IgD-negative memory B cell (primary cell): ENCODE data around the gene ESRRG. TPM values are rescaled to one million over a fixed set of nuclear protein-coding genes. Genes with fewer than 3 reads are reported as not detected.
"Not testable (repeated sequence)": the region's sequence is repeated elsewhere in the genome, so short reads cannot be mapped to it uniquely, and the experiment has no call there.

ENCODE experiments used
- H3K27ac Mint-ChIP-seq, 3 donors: one replicate each; pipeline ENCODE4 v1.8.0; 2020 to 2022; ENCODE audit warnings: mild to moderate bottlenecking in 3 of 3, mixed read lengths in 3 of 3, moderate library complexity in 1 of 3
- H3K27me3 Mint-ChIP-seq: one replicate; pipeline ENCODE4 v1.8.0; 2021; ENCODE audit warnings: mixed read lengths
- H3K36me3 Mint-ChIP-seq: one replicate; pipeline ENCODE4 v1.8.0; 2020; ENCODE audit warnings: mild to moderate bottlenecking, mixed read lengths
- H3K4me1 Mint-ChIP-seq, 3 donors: one replicate each; pipeline ENCODE4 v1.8.0; 2020 to 2022; ENCODE audit warnings: mixed read lengths in 3 of 3, mild to moderate bottlenecking in 1 of 3
- H3K4me3 Mint-ChIP-seq, 4 donors: one replicate each; pipeline ENCODE4 v1.8.0; 2020 to 2022; ENCODE audit warnings: mild to moderate bottlenecking in 4 of 4, mixed read lengths in 4 of 4, moderate library complexity in 3 of 4
- H3K9me3 Mint-ChIP-seq, 3 donors: one replicate each; pipeline ENCODE4 v1.8.0; 2020 to 2021; ENCODE audit warnings: mixed read lengths in 3 of 3, mild to moderate bottlenecking in 1 of 3
- polyA plus RNA-seq: library from polyadenylated mRNA; unstranded; fragments of 300-500 nt; fragmentation: Illumina TruSeq; gene quantifications from one replicate; pipeline ENCODE4 v1.2.3, GENCODE V29; 2021

Gene ESRRG
- polyA plus RNA-seq, 1 donor from 2014 or later = 0.43 TPM

DNA sequence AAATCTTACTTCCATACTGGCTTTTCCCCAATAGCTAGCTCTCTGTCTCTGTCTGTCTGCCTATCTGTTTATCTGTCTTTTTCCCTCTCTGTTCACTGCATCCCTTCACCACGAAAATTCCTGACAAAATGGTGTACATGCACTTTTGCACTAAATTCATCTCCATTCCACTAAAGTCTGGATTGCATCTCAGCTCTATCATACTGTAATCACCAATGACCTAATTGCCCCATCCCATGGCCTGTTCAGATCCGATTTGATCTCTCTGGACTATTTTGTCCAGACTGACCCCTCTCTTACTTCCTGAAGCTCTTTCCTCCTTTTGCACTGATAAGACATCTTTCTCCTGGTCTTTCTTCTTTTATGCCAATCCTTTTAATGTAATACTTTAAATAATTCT, 187.5 kb downstream of the ESRRG start:
- Mint-ChIP-seq H3K4me1 (peaks cover 8 to 18% (median 10%) of the 10 kb centered on the region in 3 donors), H3K9me3 (no peaks in the 10 kb centered on the region), H3K36me3 (no peaks in the 10 kb centered on the region), H3K4me3 (no peak overlapping the region), H3K27me3 (peaks cover 3% of the 10 kb centered on the region), H3K27ac (no peak overlapping the region)

- no peak overlapping the region for H3K4me3 Mint-ChIP-seq
- no peaks in the 10 kb centered on the region for H3K9me3 Mint-ChIP-seq
- H3K27ac Mint-ChIP-seq = no peak overlapping the region
- no peaks in the 10 kb centered on the region for H3K36me3 Mint-ChIP-seq
- peaks cover 13 to 25% (median 15%) of the 10 kb centered on the region in 3 donors for H3K4me1 Mint-ChIP-seq
- peaks cover 3% of the 10 kb centered on the region for H3K27me3 Mint-ChIP-seq
Observed at GRCh38 chr1:216535059-216535458, 188.2 kb downstream of the ESRRG start.

DNA sequence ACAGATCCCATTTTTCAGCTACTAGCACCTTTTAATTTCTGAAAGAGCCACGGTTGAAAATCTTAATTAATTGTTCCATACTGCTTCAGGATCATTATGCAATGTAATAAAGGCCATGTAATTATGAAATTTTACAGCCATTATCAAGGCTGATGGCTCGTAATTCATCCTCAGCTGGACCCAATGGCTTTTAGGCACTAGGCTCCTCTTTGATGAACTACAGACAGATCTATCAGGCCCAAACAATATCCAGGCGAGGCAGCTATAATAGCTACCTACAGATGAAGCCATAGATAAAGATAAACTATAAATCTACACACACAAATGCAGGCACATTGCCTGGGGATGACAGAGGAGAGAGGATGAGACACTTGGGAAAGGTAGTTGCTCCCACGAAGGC, 189.5 kb downstream of the ESRRG start:
- no peak overlapping the region for H3K4me3 Mint-ChIP-seq
- no peak overlapping the region for H3K27ac Mint-ChIP-seq
- H3K27me3 Mint-ChIP-seq = peaks cover 3% of the 10 kb centered on the region
- H3K4me1 Mint-ChIP-seq = peaks cover 18 to 31% (median 21%) of the 10 kb centered on the region in 3 donors
- peaks cover 1% of the 10 kb centered on the region for H3K36me3 Mint-ChIP-seq
- no peaks in the 10 kb centered on the region for H3K9me3 Mint-ChIP-seq

- H3K36me3 Mint-ChIP-seq = peaks cover 1% of the 10 kb centered on the region
- no peak overlapping the region for H3K27ac Mint-ChIP-seq
- no peaks in the 10 kb centered on the region for H3K27me3 Mint-ChIP-seq
- peaks cover 0 to 3% (median 1%) of the 10 kb centered on the region in 3 donors for H3K9me3 Mint-ChIP-seq
- H3K4me3 Mint-ChIP-seq = no peak overlapping the region
- H3K4me1 Mint-ChIP-seq = peaks cover 28 to 38% (median 32%) of the 10 kb centered on the region in 3 donors
Observed at GRCh38 chr1:216532251-216532798, 190.9 kb downstream of the ESRRG start.

DNA sequence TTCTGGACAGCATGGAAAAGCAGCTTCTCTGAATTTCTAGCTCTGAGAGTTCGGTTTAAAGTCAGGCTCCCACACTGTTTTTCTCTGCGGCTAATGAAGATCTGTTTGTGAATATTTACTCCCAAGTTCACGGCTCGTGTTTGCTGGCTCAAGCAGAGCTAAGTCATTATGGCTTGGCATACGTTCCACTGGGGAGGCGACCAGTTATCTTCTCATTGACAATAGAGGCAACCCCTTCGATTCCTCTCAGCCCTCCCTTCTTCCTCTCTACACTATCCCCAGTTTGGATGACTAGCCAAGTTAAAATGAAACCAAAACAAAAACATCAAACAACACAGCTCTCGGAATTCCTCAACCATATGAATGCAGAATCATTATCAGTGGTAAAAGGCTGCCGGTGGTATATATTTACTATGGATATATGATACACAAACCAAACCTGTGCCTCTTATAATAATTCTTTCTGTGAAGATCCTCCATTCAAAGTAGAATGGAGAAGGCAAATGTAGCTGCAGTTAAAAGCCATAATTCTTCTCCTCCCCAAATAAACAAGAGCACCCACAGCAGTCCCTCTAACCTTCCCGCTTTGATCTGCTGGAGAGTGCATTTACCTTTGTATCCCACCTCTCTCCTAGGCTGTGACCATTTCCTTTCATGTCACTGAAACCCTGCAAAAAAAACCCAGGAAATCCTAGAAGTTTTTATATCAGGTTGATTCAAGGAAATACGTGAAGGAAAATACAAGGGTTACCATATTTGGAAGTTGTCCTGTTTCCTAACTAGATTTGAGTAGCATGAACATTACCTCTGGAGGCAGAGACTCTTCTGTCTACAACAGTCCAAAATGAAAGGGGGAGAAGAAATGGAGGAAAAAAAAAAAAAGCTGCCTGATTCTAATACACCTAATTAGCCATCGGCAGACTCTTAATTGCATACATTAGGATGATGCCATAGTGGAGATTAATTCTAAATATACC, 191.7 kb downstream of the ESRRG start:
- peaks cover 1% of the 10 kb centered on the region for H3K36me3 Mint-ChIP-seq
- no peaks in the 10 kb centered on the region for H3K27me3 Mint-ChIP-seq
- H3K4me1 Mint-ChIP-seq = peaks cover 32 to 39% (median 35%) of the 10 kb centered on the region in 3 donors
- peak overlapping the region; percentile 52 to 93 (median 77) for H3K4me3 Mint-ChIP-seq
- peaks cover 0 to 6% (median 3%) of the 10 kb centered on the region in 3 donors for H3K9me3 Mint-ChIP-seq
- peak overlapping the region in 2 of 3 donors; percentile 75 to 87 for H3K27ac Mint-ChIP-seq

DNA sequence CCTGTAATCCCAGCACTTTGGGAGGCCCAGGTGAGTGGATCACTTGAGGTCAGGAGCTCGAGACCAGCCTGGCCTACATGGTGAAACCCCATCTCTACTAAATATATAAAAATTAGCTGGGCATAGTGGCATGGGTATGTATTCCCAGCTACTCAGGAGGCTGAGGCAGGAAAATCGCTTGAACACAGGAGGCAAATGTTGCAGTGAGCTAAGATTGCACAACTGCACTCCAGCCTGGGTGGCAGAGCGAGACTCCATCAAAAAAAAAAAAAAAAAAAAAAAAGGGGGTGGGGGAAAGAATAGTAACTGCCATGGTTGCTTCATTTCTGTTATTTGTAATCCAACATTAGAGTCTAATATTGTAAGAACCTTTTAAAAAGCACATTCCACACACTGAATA, 193.4 kb downstream of the ESRRG start:
- not testable (repeated sequence) for H3K27ac Mint-ChIP-seq, H3K9me3 Mint-ChIP-seq, H3K36me3 Mint-ChIP-seq, H3K27me3 Mint-ChIP-seq
- Mint-ChIP-seq H3K4me1 (peaks cover 33 to 43% (median 36%) of the 10 kb centered on the region in 3 donors), H3K4me3 (peak overlapping the region in 1 of 4 donors; percentile 24)

GRCh38 chr1:216528816-216529215, 194.4 kb downstream of the ESRRG start:
- Mint-ChIP-seq H3K4me1 (peaks cover 37 to 48% (median 39%) of the 10 kb centered on the region in 3 donors), H3K9me3 (peaks cover 2 to 6% (median 6%) of the 10 kb centered on the region in 3 donors), H3K27me3 (no peaks in the 10 kb centered on the region), H3K27ac (peak overlapping the region in 2 of 3 donors; percentile 39 to 67), H3K4me3 (peak overlapping the region; percentile 2 to 89 (median 54)), H3K36me3 (peaks cover 1% of the 10 kb centered on the region)

GRCh38 chr1:216523449-216524190, 199.6 kb downstream of the ESRRG start:
- Mint-ChIP-seq H3K9me3 (peaks cover 2 to 6% (median 6%) of the 10 kb centered on the region in 3 donors), H3K4me1 (peaks cover 28 to 45% (median 44%) of the 10 kb centered on the region in 3 donors), H3K36me3 (no peaks in the 10 kb centered on the region), H3K27ac (no peak overlapping the region), H3K27me3 (no peaks in the 10 kb centered on the region), H3K4me3 (peak overlapping the region in 1 of 4 donors; percentile 74)

GRCh38 chr1:216523043-216523442, 200.2 kb downstream of the ESRRG start:
- H3K4me1 Mint-ChIP-seq = peaks cover 26 to 44% (median 40%) of the 10 kb centered on the region in 3 donors
- no peaks in the 10 kb centered on the region for H3K27me3 Mint-ChIP-seq
- peak overlapping the region in 2 of 4 donors; percentile 39 to 77 for H3K4me3 Mint-ChIP-seq
- no peaks in the 10 kb centered on the region for H3K36me3 Mint-ChIP-seq
- H3K27ac Mint-ChIP-seq = no peak overlapping the region
- H3K9me3 Mint-ChIP-seq = peaks cover 2 to 6% (median 6%) of the 10 kb centered on the region in 3 donors

DNA sequence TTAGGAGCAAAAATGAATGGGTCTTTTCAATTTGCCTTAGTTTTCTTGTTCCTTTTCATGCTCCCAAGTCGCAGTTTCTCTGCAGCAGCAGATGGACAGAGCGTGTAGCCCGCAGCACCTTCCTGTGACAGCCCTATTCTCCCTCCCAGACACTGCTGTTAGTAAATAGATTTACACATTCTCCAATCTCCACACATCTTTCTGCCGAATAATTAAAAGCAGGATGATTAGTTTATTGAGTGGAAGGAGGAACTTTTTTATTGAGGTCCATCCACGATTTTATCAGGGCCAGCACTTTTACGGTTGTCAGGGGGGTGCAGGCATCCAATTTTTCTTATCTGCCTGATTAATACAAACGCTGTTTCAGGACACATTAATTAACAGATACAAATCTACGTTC, 201.8 kb downstream of the ESRRG start:
- H3K27me3 Mint-ChIP-seq = no peaks in the 10 kb centered on the region
- H3K4me3 Mint-ChIP-seq = no peak overlapping the region
- peaks cover 0 to 3% (median 2%) of the 10 kb centered on the region in 3 donors for H3K9me3 Mint-ChIP-seq
- no peaks in the 10 kb centered on the region for H3K36me3 Mint-ChIP-seq
- peaks cover 16 to 38% (median 33%) of the 10 kb centered on the region in 3 donors for H3K4me1 Mint-ChIP-seq
- no peak overlapping the region for H3K27ac Mint-ChIP-seq

- H3K27ac Mint-ChIP-seq = no peak overlapping the region
- no peaks in the 10 kb centered on the region for H3K27me3 Mint-ChIP-seq
- no peaks in the 10 kb centered on the region for H3K9me3 Mint-ChIP-seq
- H3K4me1 Mint-ChIP-seq = peaks cover 12 to 30% (median 20%) of the 10 kb centered on the region in 3 donors
- H3K36me3 Mint-ChIP-seq = no peaks in the 10 kb centered on the region
- peak overlapping the region in 1 of 4 donors; percentile 17 for H3K4me3 Mint-ChIP-seq
Observed at GRCh38 chr1:216518844-216519627, 204.2 kb downstream of the ESRRG start.

DNA sequence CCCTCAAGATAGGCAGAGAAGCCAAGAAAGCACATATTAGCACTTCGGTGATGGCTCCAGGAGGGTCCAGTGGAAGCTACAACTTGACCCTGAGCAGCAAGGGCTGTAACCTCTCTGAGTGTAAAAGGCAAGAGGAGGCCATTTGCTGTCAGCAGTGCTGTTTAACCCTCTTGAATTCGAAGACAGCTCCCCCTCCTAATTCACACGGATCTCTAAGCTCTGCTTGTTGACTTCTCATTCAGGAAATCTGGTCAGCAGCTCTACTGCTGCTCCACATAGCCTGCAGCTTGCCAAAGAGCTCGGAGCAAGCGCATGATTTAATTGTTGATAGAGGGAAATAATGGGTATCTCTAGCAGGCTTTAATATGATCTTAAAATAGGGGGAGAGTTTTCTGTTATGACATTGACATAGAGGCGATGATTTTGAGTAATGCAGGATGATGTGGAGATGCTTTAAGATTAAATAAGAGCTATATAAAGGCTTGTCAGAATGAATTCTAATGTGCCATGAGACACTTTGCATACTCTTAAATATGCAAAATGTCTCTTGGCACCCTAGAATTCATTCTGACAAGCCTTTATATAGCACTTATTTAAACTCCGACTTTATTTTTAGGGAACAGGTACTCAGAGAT, 220.6 kb downstream of the ESRRG start:
- Mint-ChIP-seq H3K27me3 (peaks cover 2% of the 10 kb centered on the region), H3K9me3 (peaks cover 0 to 3% (median 0%) of the 10 kb centered on the region in 3 donors), H3K27ac (no peak overlapping the region), H3K4me3 (no peak overlapping the region), H3K36me3 (no peaks in the 10 kb centered on the region), H3K4me1 (peaks cover 0 to 1% (median 0%) of the 10 kb centered on the region in 3 donors)

DNA sequence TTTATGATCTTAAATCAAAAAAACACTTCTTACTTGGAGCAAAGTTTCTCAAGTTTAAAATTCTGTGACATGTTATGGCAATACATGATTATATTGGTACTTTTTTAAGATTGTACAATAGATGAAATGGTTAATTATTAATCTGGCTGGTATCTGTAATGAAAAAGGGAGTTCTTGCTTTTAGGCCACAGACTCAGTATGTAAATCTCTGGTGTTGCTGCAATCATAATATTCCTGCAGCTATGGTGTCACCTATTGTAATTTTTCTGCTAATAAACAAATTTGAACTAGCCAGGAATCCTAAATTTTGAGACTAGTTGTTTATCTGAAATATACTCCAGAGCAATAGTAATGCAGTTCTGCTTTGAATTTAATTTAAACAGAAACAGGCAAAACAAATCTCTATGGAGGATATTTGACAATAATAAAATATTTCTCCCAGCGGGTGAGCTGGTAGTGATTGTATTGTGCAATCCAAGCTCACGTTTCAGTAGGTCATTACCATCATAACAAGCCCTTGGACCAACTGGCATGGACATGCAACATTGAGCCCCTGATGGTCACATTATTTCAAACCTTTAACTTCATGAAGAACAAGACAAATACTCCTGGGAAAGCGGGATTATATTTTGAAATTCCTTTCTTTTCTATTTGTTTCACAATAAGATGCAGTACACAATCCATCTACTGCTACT, 222.8 kb downstream of the ESRRG start:
- Mint-ChIP-seq H3K4me3 (no peak overlapping the region), H3K27me3 (peaks cover 2% of the 10 kb centered on the region), H3K36me3 (no peaks in the 10 kb centered on the region), H3K27ac (no peak overlapping the region), H3K9me3 (no peaks in the 10 kb centered on the region), H3K4me1 (no peaks in the 10 kb centered on the region)
